GM23338 (cell line): ENCODE measurements around the gene SEC22A. TPM values are rescaled to one million over a fixed set of nuclear protein-coding genes. Genes with fewer than 3 reads are reported as not detected.

Experiments
- ATAC-seq: fragments of 200-7000 bp; cut with Tn5 transposase; 3 replicates; pipeline ENCODE4 v1.9.1; 2020
- DNase-seq: peaks from one replicate; pipeline ENCODE4 v3.0.0-alpha.2; 2015; ENCODE audit warnings: low spot score
- H2AFZ ChIP-seq: fragments of 200-600 bp; sonication (generic); 2 replicates; pipeline ENCODE4 v1.8.0; 2016; ENCODE audit warnings: antibody characterized with exemption, mild to moderate bottlenecking, moderate library complexity
- H3F3A ChIP-seq: fragments of 200-600 bp; sonication (generic); replicated peaks from 2 replicates; pipeline ENCODE4 v1.8.0; 2017; ENCODE audit warnings: antibody characterized with exemption, mixed run types, low read depth
- H3K27ac ChIP-seq: fragments of 200-600 bp; sonication (generic); 2 replicates; pipeline ENCODE4 v1.6.1; 2016; ENCODE audit warnings: low read depth
- H3K27me3 ChIP-seq: fragments of 200-600 bp; sonication (generic); 2 replicates; pipeline ENCODE4 v1.8.0; 2016; ENCODE audit warnings: mild to moderate bottlenecking, mixed run types, moderate library complexity; ENCODE audit not compliant: insufficient read depth
- H3K36me3 ChIP-seq: fragments of 200-600 bp; sonication (generic); 2 replicates; pipeline ENCODE4 v1.8.0; 2016; ENCODE audit warnings: mild to moderate bottlenecking; ENCODE audit not compliant: insufficient read depth
- H3K4me1 ChIP-seq: fragments of 200-600 bp; sonication (generic); 2 replicates; pipeline ENCODE4 v1.8.0; 2016; ENCODE audit warnings: mild to moderate bottlenecking, moderate library complexity; ENCODE audit not compliant: insufficient read depth
- H3K4me2 ChIP-seq: fragments of 200-600 bp; sonication (generic); 2 replicates; pipeline ENCODE4 v1.7.1; 2017; ENCODE audit warnings: mixed run types
- H3K4me3 ChIP-seq: fragments of 200-600 bp; sonication (generic); 2 replicates; pipeline ENCODE4 v1.6.1; 2016; ENCODE audit warnings: mixed run types
- H3K79me2 ChIP-seq: fragments of 200-600 bp; sonication (generic); replicated peaks from 2 replicates; pipeline ENCODE4 v1.8.0; 2017; ENCODE audit warnings: mild to moderate bottlenecking; ENCODE audit not compliant: insufficient read depth
- H3K9me2 ChIP-seq: fragments of 200-600 bp; sonication (generic); 2 replicates; pipeline ENCODE4 v1.8.0; 2017; ENCODE audit not compliant: insufficient read depth
- H4K20me1 ChIP-seq: fragments of 200-600 bp; sonication (generic); replicated peaks from 2 replicates; pipeline ENCODE4 v1.8.0; 2017; ENCODE audit warnings: mild to moderate bottlenecking; ENCODE audit not compliant: insufficient read depth
- H3K27ac Mint-ChIP-seq: 2 replicates; pipeline ENCODE4 v1.8.0; 2020; ENCODE audit warnings: inconsistent platforms, mild to moderate bottlenecking, moderate library complexity, mixed read lengths
- H3K27me3 Mint-ChIP-seq: 3 replicates; pipeline ENCODE4 v1.8.0; 2022; ENCODE audit warnings: low read depth, mild to moderate bottlenecking, moderate library complexity, mixed read lengths, inconsistent platforms; ENCODE audit not compliant: insufficient read depth, poor library complexity
- H3K36me3 Mint-ChIP-seq: 3 replicates; pipeline ENCODE4 v1.8.0; 2021; ENCODE audit warnings: low read depth, mild to moderate bottlenecking, inconsistent platforms, moderate library complexity, mixed read lengths
- H3K4me1 Mint-ChIP-seq: 3 replicates; pipeline ENCODE4 v1.8.0; 2020; ENCODE audit warnings: mild to moderate bottlenecking, inconsistent platforms, mixed read lengths
- H3K4me3 Mint-ChIP-seq: 3 replicates; pipeline ENCODE4 v1.8.0; 2021; ENCODE audit warnings: moderate library complexity, mild to moderate bottlenecking, inconsistent platforms, mixed read lengths
- H3K9me3 Mint-ChIP-seq: 3 replicates; pipeline ENCODE4 v1.8.0; 2020; ENCODE audit warnings: moderate library complexity, mild to moderate bottlenecking, inconsistent platforms, mixed read lengths
- CREB1 ChIP-seq: fragments of 250-450 bp; sonication (Bioruptor Pico); IDR thresholded peaks from 2 replicates; pipeline ENCODE4 v1.5.0; 2020; ENCODE audit warnings: low read depth, mild to moderate bottlenecking, moderate library complexity
- CTCF ChIP-seq, 2 experiments: fragments of 200-600 bp in 1 of 2; sonication (generic) in 1 of 2; conservative IDR thresholded peaks; 2 replicates each; pipeline versions ENCODE4 v1.5.1 to v1.6.1; 2016 to 2017; ENCODE audit warnings: antibody characterized with exemption in 2 of 2, low read depth in 2 of 2, mild to moderate bottlenecking in 2 of 2, moderate library complexity in 1 of 2
- ETS1 ChIP-seq: IDR thresholded peaks from 2 replicates; pipeline ENCODE4 v1.6.1; 2016; ENCODE audit warnings: antibody characterized with exemption
- EZH2 ChIP-seq: fragments of 200-600 bp; sonication (generic); IDR thresholded peaks from one replicate; pipeline ENCODE4 v1.8.0; 2017; ENCODE audit warnings: antibody characterized with exemption, mild to moderate bottlenecking, low read depth; ENCODE audit not compliant: unreplicated experiment
- EZH2phosphoT487 ChIP-seq: fragments of 200-600 bp; sonication (generic); IDR thresholded peaks from one replicate; pipeline ENCODE4 v1.8.1; 2018; ENCODE audit warnings: antibody characterized with exemption; ENCODE audit not compliant: unreplicated experiment
- JUNB ChIP-seq: IDR thresholded peaks from one replicate; pipeline ENCODE4 v1.6.1; 2016; ENCODE audit warnings: antibody characterized with exemption; ENCODE audit not compliant: unreplicated experiment
- NANOG ChIP-seq: IDR thresholded peaks from 2 replicates; pipeline ENCODE4 v1.6.1; 2016; ENCODE audit warnings: antibody characterized with exemption, borderline replicate concordance
- POLR2AphosphoS5 ChIP-seq: IDR thresholded peaks from 2 replicates; pipeline ENCODE4 v1.6.1; 2016; ENCODE audit warnings: antibody characterized with exemption, low read depth
- STAT1 ChIP-seq: IDR thresholded peaks from one replicate; pipeline ENCODE4 v1.6.1; 2016; ENCODE audit warnings: antibody characterized with exemption; ENCODE audit not compliant: unreplicated experiment
- ZNF114 ChIP-seq: fragments of 250-450 bp; sonication (Bioruptor Pico); IDR thresholded peaks from 2 replicates; pipeline ENCODE4 v1.5.0; 2020; ENCODE audit warnings: mild to moderate bottlenecking, moderate library complexity
- ZNF331 ChIP-seq: fragments of 250-450 bp; sonication (Bioruptor Pico); IDR thresholded peaks from 2 replicates; pipeline ENCODE4 v1.5.0; 2020; ENCODE audit warnings: low read depth, mild to moderate bottlenecking, moderate library complexity
- polyA plus RNA-seq: library from polyadenylated mRNA; unstranded; fragments of >200 nt; fragmentation: Nextera tagmentation; extraction: Ambion mirVana; gene quantifications from 2 replicates; pipeline ENCODE4 v1.2.1, GENCODE V29; 2016
- total RNA-seq: library from RNA; depleted of rRNA; stranded (reverse); fragments of >200 nt; shearing (Covaris generic); gene quantifications from 2 replicates; pipeline ENCODE4 v1.2.3, GENCODE V29; 2014
- TF ChIP-seq, protein P1 (sequence below): fragments of 250-450 bp; sonication (Bioruptor Pico); IDR thresholded peaks from 2 replicates; pipeline ENCODE4 v1.5.0; 2020; ENCODE audit warnings: mild to moderate bottlenecking, moderate library complexity
- TF ChIP-seq, protein P2 (sequence below): IDR thresholded peaks from one replicate; pipeline ENCODE4 v1.6.1; 2018; ENCODE audit warnings: antibody characterized with exemption; ENCODE audit not compliant: unreplicated experiment

SEC22A gene
- total and polyA plus RNA-seq, 2 experiments from 2014 or later = 11.2 to 24.1 TPM

GRCh38 chr3:123194552-123194951 is 7.2 kb upstream of the SEC22A start:
- Histone ChIP-seq H3K27me3 (no peaks in the 10 kb centered on the region), H2AFZ (no peak overlapping the region), H3K36me3 (no peaks in the 10 kb centered on the region), H3K4me2 (peak overlapping the region; percentile 67), H3K4me1 (peaks cover 26% of the 10 kb centered on the region), H3F3A (no peaks in the 10 kb centered on the region), H3K27ac (no peak overlapping the region), H4K20me1 (no peaks in the 10 kb centered on the region), H3K4me3 (no peak overlapping the region), H3K9me2 (no peaks in the 10 kb centered on the region), H3K79me2 (no peaks in the 10 kb centered on the region)
- peaks cover 20% of the 10 kb centered on the region for H3K4me1 Mint-ChIP-seq
- peaks cover 3% of the 10 kb centered on the region; the same call in 1 of the 3 replicates for H3K9me3 Mint-ChIP-seq
- H3K36me3 Mint-ChIP-seq = no peaks in the 10 kb centered on the region
- H3K27me3 Mint-ChIP-seq = peaks cover 3% of the 10 kb centered on the region
- ATAC-seq (peak; percentile 98), DNase-seq (peak; percentile 89)
- H3K27ac Mint-ChIP-seq = no peak overlapping the region
- TF ChIP-seq ZNF331 (CRISPR knock-in tag) = no peak
- no peak for TF ChIP-seq NANOG
- no peak for TF ChIP-seq EZH2
- TF ChIP-seq, protein P1, sequence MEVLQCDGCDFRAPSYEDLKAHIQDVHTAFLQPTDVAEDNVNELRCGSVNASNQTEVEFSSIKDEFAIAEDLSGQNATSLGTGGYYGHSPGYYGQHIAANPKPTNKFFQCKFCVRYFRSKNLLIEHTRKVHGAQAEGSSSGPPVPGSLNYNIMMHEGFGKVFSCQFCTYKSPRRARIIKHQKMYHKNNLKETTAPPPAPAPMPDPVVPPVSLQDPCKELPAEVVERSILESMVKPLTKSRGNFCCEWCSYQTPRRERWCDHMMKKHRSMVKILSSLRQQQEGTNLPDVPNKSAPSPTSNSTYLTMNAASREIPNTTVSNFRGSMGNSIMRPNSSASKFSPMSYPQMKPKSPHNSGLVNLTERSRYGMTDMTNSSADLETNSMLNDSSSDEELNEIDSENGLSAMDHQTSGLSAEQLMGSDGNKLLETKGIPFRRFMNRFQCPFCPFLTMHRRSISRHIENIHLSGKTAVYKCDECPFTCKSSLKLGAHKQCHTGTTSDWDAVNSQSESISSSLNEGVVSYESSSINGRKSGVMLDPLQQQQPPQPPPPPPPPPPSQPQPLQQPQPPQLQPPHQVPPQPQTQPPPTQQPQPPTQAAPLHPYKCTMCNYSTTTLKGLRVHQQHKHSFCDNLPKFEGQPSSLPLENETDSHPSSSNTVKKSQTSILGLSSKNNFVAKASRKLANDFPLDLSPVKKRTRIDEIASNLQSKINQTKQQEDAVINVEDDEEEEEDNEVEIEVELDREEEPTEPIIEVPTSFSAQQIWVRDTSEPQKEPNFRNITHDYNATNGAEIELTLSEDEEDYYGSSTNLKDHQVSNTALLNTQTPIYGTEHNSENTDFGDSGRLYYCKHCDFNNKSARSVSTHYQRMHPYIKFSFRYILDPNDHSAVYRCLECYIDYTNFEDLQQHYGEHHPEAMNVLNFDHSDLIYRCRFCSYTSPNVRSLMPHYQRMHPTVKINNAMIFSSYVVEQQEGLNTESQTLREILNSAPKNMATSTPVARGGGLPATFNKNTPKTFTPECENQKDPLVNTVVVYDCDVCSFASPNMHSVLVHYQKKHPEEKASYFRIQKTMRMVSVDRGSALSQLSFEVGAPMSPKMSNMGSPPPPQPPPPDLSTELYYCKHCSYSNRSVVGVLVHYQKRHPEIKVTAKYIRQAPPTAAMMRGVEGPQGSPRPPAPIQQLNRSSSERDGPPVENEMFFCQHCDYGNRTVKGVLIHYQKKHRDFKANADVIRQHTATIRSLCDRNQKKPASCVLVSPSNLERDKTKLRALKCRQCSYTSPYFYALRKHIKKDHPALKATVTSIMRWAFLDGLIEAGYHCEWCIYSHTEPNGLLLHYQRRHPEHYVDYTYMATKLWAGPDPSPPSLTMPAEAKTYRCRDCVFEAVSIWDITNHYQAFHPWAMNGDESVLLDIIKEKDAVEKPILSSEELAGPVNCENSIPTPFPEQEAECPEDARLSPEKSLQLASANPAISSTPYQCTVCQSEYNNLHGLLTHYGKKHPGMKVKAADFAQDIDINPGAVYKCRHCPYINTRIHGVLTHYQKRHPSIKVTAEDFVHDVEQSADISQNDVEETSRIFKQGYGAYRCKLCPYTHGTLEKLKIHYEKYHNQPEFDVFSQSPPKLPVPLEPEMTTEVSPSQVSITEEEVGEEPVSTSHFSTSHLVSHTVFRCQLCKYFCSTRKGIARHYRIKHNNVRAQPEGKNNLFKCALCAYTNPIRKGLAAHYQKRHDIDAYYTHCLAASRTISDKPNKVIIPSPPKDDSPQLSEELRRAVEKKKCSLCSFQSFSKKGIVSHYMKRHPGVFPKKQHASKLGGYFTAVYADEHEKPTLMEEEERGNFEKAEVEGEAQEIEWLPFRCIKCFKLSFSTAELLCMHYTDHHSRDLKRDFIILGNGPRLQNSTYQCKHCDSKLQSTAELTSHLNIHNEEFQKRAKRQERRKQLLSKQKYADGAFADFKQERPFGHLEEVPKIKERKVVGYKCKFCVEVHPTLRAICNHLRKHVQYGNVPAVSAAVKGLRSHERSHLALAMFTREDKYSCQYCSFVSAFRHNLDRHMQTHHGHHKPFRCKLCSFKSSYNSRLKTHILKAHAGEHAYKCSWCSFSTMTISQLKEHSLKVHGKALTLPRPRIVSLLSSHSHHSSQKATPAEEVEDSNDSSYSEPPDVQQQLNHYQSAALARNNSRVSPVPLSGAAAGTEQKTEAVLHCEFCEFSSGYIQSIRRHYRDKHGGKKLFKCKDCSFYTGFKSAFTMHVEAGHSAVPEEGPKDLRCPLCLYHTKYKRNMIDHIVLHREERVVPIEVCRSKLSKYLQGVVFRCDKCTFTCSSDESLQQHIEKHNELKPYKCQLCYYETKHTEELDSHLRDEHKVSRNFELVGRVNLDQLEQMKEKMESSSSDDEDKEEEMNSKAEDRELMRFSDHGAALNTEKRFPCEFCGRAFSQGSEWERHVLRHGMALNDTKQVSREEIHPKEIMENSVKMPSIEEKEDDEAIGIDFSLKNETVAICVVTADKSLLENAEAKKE (CRISPR knock-in tag) = no peak
- TF ChIP-seq EZH2phosphoT487 = no peak
- no peak for TF ChIP-seq STAT1
- peak; percentile 61 for TF ChIP-seq CREB1 (CRISPR knock-in tag)
- TF ChIP-seq ETS1 = no peak
- TF ChIP-seq JUNB = no peak
- peak; percentile 46 to 68 for TF ChIP-seq CTCF (conservative IDR thresholded peaks at IDR 0.05; ENCODE audit: low read depth in 2 of 2)
- no peak for TF ChIP-seq POLR2AphosphoS5
- TF ChIP-seq ZNF114 (CRISPR knock-in tag) = no peak
- TF ChIP-seq, protein P2, sequence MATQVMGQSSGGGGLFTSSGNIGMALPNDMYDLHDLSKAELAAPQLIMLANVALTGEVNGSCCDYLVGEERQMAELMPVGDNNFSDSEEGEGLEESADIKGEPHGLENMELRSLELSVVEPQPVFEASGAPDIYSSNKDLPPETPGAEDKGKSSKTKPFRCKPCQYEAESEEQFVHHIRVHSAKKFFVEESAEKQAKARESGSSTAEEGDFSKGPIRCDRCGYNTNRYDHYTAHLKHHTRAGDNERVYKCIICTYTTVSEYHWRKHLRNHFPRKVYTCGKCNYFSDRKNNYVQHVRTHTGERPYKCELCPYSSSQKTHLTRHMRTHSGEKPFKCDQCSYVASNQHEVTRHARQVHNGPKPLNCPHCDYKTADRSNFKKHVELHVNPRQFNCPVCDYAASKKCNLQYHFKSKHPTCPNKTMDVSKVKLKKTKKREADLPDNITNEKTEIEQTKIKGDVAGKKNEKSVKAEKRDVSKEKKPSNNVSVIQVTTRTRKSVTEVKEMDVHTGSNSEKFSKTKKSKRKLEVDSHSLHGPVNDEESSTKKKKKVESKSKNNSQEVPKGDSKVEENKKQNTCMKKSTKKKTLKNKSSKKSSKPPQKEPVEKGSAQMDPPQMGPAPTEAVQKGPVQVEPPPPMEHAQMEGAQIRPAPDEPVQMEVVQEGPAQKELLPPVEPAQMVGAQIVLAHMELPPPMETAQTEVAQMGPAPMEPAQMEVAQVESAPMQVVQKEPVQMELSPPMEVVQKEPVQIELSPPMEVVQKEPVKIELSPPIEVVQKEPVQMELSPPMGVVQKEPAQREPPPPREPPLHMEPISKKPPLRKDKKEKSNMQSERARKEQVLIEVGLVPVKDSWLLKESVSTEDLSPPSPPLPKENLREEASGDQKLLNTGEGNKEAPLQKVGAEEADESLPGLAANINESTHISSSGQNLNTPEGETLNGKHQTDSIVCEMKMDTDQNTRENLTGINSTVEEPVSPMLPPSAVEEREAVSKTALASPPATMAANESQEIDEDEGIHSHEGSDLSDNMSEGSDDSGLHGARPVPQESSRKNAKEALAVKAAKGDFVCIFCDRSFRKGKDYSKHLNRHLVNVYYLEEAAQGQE = no peak
- peak overlapping the region; percentile 55 for H3K4me3 Mint-ChIP-seq
